ENCODE results near the gene PCYOX1L. TPM values are rescaled to one million over a fixed set of nuclear protein-coding genes. Genes with fewer than 3 reads are reported as not detected.

Gene PCYOX1L
- total and polyA plus RNA-seq, 9 of the 15 experiments (the other 6 are each of a cell fraction or from before 2014, with no cell fraction given), result 2.3 to 17.9 (median 6.0) TPM

DNA sequence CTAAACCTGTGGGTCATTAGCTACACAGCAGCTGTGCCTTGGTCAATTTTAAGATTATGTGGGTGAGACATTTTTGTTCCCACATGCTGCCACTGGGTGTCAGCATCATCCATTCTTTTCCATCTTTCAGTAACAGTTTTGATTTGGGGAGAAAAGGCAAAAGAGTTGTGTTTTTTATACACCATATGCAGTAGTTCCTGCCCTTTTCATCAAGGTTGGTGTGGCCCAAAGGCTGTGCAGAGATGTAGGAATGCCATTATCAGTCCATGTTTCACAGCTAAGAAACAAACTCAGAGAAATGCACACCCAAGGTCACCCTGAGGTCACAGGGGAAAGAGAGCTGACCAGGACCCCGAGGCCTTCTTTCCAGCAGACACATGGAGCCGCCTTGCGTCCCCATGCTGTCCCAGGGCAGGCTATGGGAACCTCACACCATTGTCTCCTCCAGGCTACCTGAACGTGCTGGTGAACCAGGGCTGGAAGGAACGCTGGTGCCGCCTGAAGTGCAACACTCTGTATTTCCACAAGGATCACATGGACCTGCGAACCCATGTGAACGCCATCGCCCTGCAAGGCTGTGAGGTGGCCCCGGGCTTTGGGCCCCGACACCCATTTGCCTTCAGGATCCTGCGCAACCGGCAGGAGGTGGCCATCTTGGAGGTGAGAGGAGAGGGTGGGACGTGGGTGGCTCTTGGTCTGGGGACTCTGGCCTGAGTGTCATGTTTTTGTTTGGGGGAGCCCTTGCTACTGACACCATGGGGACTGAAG lies 40.4 kb upstream of the PCYOX1L start (continued):
- TF ChIP-seq, protein P1, sequence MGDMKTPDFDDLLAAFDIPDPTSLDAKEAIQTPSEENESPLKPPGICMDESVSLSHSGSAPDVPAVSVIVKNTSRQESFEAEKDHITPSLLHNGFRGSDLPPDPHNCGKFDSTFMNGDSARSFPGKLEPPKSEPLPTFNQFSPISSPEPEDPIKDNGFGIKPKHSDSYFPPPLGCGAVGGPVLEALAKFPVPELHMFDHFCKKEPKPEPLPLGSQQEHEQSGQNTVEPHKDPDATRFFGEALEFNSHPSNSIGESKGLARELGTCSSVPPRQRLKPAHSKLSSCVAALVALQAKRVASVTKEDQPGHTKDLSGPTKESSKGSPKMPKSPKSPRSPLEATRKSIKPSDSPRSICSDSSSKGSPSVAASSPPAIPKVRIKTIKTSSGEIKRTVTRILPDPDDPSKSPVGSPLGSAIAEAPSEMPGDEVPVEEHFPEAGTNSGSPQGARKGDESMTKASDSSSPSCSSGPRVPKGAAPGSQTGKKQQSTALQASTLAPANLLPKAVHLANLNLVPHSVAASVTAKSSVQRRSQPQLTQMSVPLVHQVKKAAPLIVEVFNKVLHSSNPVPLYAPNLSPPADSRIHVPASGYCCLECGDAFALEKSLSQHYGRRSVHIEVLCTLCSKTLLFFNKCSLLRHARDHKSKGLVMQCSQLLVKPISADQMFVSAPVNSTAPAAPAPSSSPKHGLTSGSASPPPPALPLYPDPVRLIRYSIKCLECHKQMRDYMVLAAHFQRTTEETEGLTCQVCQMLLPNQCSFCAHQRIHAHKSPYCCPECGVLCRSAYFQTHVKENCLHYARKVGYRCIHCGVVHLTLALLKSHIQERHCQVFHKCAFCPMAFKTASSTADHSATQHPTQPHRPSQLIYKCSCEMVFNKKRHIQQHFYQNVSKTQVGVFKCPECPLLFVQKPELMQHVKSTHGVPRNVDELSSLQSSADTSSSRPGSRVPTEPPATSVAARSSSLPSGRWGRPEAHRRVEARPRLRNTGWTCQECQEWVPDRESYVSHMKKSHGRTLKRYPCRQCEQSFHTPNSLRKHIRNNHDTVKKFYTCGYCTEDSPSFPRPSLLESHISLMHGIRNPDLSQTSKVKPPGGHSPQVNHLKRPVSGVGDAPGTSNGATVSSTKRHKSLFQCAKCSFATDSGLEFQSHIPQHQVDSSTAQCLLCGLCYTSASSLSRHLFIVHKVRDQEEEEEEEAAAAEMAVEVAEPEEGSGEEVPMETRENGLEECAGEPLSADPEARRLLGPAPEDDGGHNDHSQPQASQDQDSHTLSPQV (IDR thresholded peaks at IDR 0.05), result peak; percentile 41; the same call in 1 of the 2 replicates
- TF ChIP-seq, protein P2, sequence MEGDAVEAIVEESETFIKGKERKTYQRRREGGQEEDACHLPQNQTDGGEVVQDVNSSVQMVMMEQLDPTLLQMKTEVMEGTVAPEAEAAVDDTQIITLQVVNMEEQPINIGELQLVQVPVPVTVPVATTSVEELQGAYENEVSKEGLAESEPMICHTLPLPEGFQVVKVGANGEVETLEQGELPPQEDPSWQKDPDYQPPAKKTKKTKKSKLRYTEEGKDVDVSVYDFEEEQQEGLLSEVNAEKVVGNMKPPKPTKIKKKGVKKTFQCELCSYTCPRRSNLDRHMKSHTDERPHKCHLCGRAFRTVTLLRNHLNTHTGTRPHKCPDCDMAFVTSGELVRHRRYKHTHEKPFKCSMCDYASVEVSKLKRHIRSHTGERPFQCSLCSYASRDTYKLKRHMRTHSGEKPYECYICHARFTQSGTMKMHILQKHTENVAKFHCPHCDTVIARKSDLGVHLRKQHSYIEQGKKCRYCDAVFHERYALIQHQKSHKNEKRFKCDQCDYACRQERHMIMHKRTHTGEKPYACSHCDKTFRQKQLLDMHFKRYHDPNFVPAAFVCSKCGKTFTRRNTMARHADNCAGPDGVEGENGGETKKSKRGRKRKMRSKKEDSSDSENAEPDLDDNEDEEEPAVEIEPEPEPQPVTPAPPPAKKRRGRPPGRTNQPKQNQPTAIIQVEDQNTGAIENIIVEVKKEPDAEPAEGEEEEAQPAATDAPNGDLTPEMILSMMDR (IDR thresholded peaks at IDR 0.05 in 2 of 3, conservative IDR thresholded peaks at IDR 0.05 in 1 of 3; ENCODE audit: insufficient read depth in 2 of 3, low read depth in 1 of 3, low read length in 3 of 3), result peak; percentile 64 to 92 (median 79); a peak in 5 of 6 replicates
- TF ChIP-seq NR2C2 (CRISPR knock-in tag; IDR thresholded peaks at IDR 0.05) (no peak), NR2C2 (tag; IDR thresholded peaks at IDR 0.05) (no peak), ZNF3 (CRISPR knock-in tag; IDR thresholded peaks at IDR 0.05) (no peak), RFX1 (IDR thresholded peaks at IDR 0.05) (no peak), BRF1 (IDR thresholded peaks at IDR 0.05; ENCODE audit: borderline replicate concordance, extremely low read depth, insufficient read length) (no peak), ARNT (IDR thresholded peaks at IDR 0.05) (0 out of 4 replicates have a peak, but pooled peaks of 1 of the 2 experiments have one; percentile 39), FOXK1 (CRISPR knock-in tag; IDR thresholded peaks at IDR 0.05; ENCODE audit: borderline replicate concordance) (no peak), FOXA1 (IDR thresholded peaks at IDR 0.05; ENCODE audit: borderline replicate concordance) (no peak), SMC3 (conservative IDR thresholded peaks at IDR 0.05; ENCODE audit: insufficient read depth, low read depth, low read length) (peak; percentile 72), SP2 (IDR thresholded peaks at IDR 0.05; ENCODE audit: extremely low read depth, low read depth, low read length, poor library complexity, severe bottlenecking) (no peak)
- TF ChIP-seq, protein P3, sequence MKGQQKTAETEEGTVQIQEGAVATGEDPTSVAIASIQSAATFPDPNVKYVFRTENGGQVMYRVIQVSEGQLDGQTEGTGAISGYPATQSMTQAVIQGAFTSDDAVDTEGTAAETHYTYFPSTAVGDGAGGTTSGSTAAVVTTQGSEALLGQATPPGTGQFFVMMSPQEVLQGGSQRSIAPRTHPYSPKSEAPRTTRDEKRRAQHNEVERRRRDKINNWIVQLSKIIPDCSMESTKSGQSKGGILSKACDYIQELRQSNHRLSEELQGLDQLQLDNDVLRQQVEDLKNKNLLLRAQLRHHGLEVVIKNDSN (CRISPR knock-in tag; IDR thresholded peaks at IDR 0.05), result no peak
- TF ChIP-seq, protein P4, sequence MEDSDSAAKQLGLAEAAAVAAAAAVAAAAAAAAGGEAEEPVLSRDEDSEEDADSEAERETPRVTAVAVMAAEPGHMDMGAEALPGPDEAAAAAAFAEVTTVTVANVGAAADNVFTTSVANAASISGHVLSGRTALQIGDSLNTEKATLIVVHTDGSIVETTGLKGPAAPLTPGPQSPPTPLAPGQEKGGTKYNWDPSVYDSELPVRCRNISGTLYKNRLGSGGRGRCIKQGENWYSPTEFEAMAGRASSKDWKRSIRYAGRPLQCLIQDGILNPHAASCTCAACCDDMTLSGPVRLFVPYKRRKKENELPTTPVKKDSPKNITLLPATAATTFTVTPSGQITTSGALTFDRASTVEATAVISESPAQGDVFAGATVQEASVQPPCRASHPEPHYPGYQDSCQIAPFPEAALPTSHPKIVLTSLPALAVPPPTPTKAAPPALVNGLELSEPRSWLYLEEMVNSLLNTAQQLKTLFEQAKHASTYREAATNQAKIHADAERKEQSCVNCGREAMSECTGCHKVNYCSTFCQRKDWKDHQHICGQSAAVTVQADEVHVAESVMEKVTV (CRISPR knock-in tag; IDR thresholded peaks at IDR 0.05), result peak; percentile 77
- TF ChIP-seq, protein P5, sequence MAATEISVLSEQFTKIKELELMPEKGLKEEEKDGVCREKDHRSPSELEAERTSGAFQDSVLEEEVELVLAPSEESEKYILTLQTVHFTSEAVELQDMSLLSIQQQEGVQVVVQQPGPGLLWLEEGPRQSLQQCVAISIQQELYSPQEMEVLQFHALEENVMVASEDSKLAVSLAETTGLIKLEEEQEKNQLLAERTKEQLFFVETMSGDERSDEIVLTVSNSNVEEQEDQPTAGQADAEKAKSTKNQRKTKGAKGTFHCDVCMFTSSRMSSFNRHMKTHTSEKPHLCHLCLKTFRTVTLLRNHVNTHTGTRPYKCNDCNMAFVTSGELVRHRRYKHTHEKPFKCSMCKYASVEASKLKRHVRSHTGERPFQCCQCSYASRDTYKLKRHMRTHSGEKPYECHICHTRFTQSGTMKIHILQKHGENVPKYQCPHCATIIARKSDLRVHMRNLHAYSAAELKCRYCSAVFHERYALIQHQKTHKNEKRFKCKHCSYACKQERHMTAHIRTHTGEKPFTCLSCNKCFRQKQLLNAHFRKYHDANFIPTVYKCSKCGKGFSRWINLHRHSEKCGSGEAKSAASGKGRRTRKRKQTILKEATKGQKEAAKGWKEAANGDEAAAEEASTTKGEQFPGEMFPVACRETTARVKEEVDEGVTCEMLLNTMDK (IDR thresholded peaks at IDR 0.05; ENCODE audit: borderline replicate concordance, insufficient read depth, low read depth, low read length, poor library complexity, severe bottlenecking), result no peak

Measured in K562 (cell line).